A549 (cell line): Measurements from ENCODE around the gene NPW. TPM values are rescaled to one million over a fixed set of nuclear protein-coding genes. Genes with fewer than 3 reads are reported as not detected.

Experiments
- ATAC-seq, 2 experiments: fragments of 200-7000 bp in 1 of 2; fragments of >200 bp in 1 of 2; cut with Nextera tagmentation in 1 of 2; cut with Tn5 transposase in 1 of 2; 3 replicates each; pipeline versions ENCODE4 v1.8.0 to v1.9.1; 2018 to 2020; ENCODE audit warnings: mild to moderate bottlenecking in 1 of 2, moderate library complexity in 1 of 2
- CTCF ChIA-PET: fragments of 300-600 bp; sonication (Branson Sonifier 250); formaldehyde crosslinking; extraction: SDS; loops from one replicate; lab custom pipeline; 2021; ENCODE audit warnings: antibody characterized with exemption, inconsistent platforms; lab: Yijun Ruan, JAX
- POLR2A ChIA-PET: fragments of 350-600 bp; formaldehyde crosslinking; extraction: SDS; loops from one replicate; lab custom pipeline; 2021; ENCODE audit warnings: antibody characterized with exemption, inconsistent platforms; lab: Yijun Ruan, JAX
- DNase-seq, 2 experiments: peaks; one replicate each; pipeline versions ENCODE4 v3.0.0 to v3.0.0-alpha.2; 2011 to 2016; ENCODE audit warnings: low read depth in 1 of 2, low spot score in 1 of 2
- FAIRE-seq: peaks from 2 replicates; lab custom pipeline; 2011; peaks lifted over from hg19 to GRCh38; lab: Jason Lieb, UNC
- H3K27ac ChIP-seq, 2 experiments: fragments of >200 bp; sonication (Bioruptor Twin); formaldehyde crosslinking; 3 replicates each; pipeline ENCODE4 v1.5.1; 2016 to 2017
- H3K4me1 ChIP-seq: fragments of >200 bp; sonication (Bioruptor Twin); formaldehyde crosslinking; 3 replicates; pipeline ENCODE4 v1.6.1; 2016
- H3K4me2 ChIP-seq: fragments of >200 bp; sonication (Bioruptor Twin); formaldehyde crosslinking; 3 replicates; pipeline ENCODE4 v1.6.1; 2016
- H3K4me3 ChIP-seq: fragments of >200 bp; sonication (Bioruptor Twin); formaldehyde crosslinking; 3 replicates; pipeline ENCODE4 v1.5.1; 2016
- H3K9me3 ChIP-seq: fragments of >200 bp; sonication (Bioruptor Twin); formaldehyde crosslinking; 3 replicates; pipeline ENCODE4 v1.6.1; 2016
- BHLHE40 ChIP-seq: IDR thresholded peaks from 2 replicates; pipeline ENCODE4 v1.6.1; 2012; ENCODE audit warnings: low read depth, low read length, inconsistent platforms
- CHD2 ChIP-seq: fragments of 150-350 bp; IDR thresholded peaks from 2 replicates; pipeline ENCODE4 v1.6.1; 2014; ENCODE audit warnings: low read length; ENCODE audit not compliant: partially characterized antibody
- EHF ChIP-seq: fragments of 250-450 bp; sonication (Bioruptor Pico); IDR thresholded peaks from 2 replicates; pipeline ENCODE4 v1.5.0; 2020; ENCODE audit warnings: mild to moderate bottlenecking
- ESRRA ChIP-seq: fragments of 150-350 bp; IDR thresholded peaks from 2 replicates; pipeline ENCODE4 v1.6.1; 2014; ENCODE audit warnings: mild to moderate bottlenecking, low read length, borderline replicate concordance
- FOXS1 ChIP-seq: fragments of 250-450 bp; sonication (Bioruptor Pico); IDR thresholded peaks from 2 replicates; pipeline ENCODE4 v1.5.0; 2020; ENCODE audit warnings: mild to moderate bottlenecking, moderate library complexity
- HDAC2 ChIP-seq: fragments of 200-600 bp; sonication (generic); IDR thresholded peaks from 2 replicates; pipeline ENCODE4 v1.6.1; 2016
- HOXA7 ChIP-seq: fragments of 250-450 bp; sonication (Bioruptor Pico); IDR thresholded peaks from 2 replicates; pipeline ENCODE4 v1.5.0; 2020; ENCODE audit warnings: mild to moderate bottlenecking, moderate library complexity
- HOXB13 ChIP-seq: fragments of 250-450 bp; sonication (Bioruptor Pico); IDR thresholded peaks from 2 replicates; pipeline ENCODE4 v1.5.0; 2020; ENCODE audit warnings: low read depth, mild to moderate bottlenecking, moderate library complexity
- JUN ChIP-seq, 2 experiments: fragments of >200 bp; sonication (Bioruptor Twin); formaldehyde crosslinking; IDR thresholded peaks; 2 replicates in 1 of 2; 3 replicates in 1 of 2; pipeline ENCODE4 v1.6.1; 2016 to 2017
- KDM1A ChIP-seq: fragments of 200-600 bp; sonication (generic); IDR thresholded peaks from 2 replicates; pipeline ENCODE4 v1.6.1; 2016; ENCODE audit warnings: low read depth, mild to moderate bottlenecking
- MAZ ChIP-seq: fragments of 150-350 bp; IDR thresholded peaks from 2 replicates; pipeline ENCODE4 v1.6.1; 2014; ENCODE audit warnings: antibody characterized with exemption, low read depth, low read length, borderline replicate concordance
- NFE2L2 ChIP-seq: fragments of 150-350 bp; conservative IDR thresholded peaks from 2 replicates; pipeline ENCODE4 v1.6.1; 2014; ENCODE audit warnings: low read length
- NPAS2 ChIP-seq: fragments of 250-450 bp; sonication (Bioruptor Pico); IDR thresholded peaks from 2 replicates; pipeline ENCODE4 v1.8.0; 2022; ENCODE audit warnings: mild to moderate bottlenecking, moderate library complexity, borderline replicate concordance
- NR3C1 ChIP-seq: fragments of >200 bp; sonication (Bioruptor Twin); formaldehyde crosslinking; IDR thresholded peaks from 3 replicates; pipeline ENCODE4 v1.6.1; 2017
- RNF2 ChIP-seq: fragments of 200-600 bp; sonication (generic); IDR thresholded peaks from 2 replicates; pipeline ENCODE4 v1.6.1; 2016; ENCODE audit warnings: low read depth, mild to moderate bottlenecking, antibody characterized with exemption, moderate library complexity, borderline replicate concordance
- TFCP2L1 ChIP-seq: fragments of 250-450 bp; sonication (Bioruptor Pico); IDR thresholded peaks from 2 replicates; pipeline ENCODE4 v1.5.0; 2021; ENCODE audit warnings: mild to moderate bottlenecking
- ZFP36 ChIP-seq: fragments of 450-650 bp; IDR thresholded peaks from 2 replicates; pipeline ENCODE4 v1.6.1; 2014; ENCODE audit warnings: borderline replicate concordance; ENCODE audit not compliant: partially characterized antibody
- ZNF302 ChIP-seq: fragments of 250-450 bp; sonication (Bioruptor Pico); IDR thresholded peaks from 2 replicates; pipeline ENCODE4 v1.9.0; 2021; ENCODE audit warnings: inconsistent platforms, mild to moderate bottlenecking, moderate library complexity
- WGBS: methylation state at CpG from one replicate; pipeline ENCODE4 v1.1.6; 2017; ENCODE audit errors: missing lambda C conversion rate; 5-methylcytosine and 5-hydroxymethylcytosine counted together
- polyA plus RNA-seq, 4 experiments: library from polyadenylated mRNA; depleted of rRNA in 3 of 4; stranded (reverse); fragments of >200 nt; fragmentation: RNase III in 1 of 4; extraction: RNeasy Plus Mini Kit Qiagen cat#74134 plus additional on column Dnase treatment in 1 of 4; gene quantifications; 2 replicates in 3 of 4; 3 replicates in 1 of 4; pipeline ENCODE4 v1.2.3, GENCODE V29; 2011 to 2017
- TF ChIP-seq, protein P1 (sequence below): fragments of >200 bp; sonication (Bioruptor Twin); formaldehyde crosslinking; IDR thresholded peaks from 3 replicates; pipeline ENCODE4 v1.6.1; 2016
- TF ChIP-seq, protein P2 (sequence below): fragments of 250-450 bp; sonication (Bioruptor Pico); IDR thresholded peaks from 2 replicates; pipeline ENCODE4 v1.5.0; 2021; ENCODE audit warnings: mild to moderate bottlenecking, moderate library complexity, borderline replicate concordance
- TF ChIP-seq, protein P3 (sequence below): fragments of >200 bp; sonication (Bioruptor Twin); formaldehyde crosslinking; IDR thresholded peaks from 3 replicates; pipeline ENCODE4 v1.5.1; 2016
- TF ChIP-seq, protein P4 (sequence below): fragments of 200-600 bp; sonication (generic); IDR thresholded peaks from 2 replicates; pipeline ENCODE4 v1.6.1; 2016; ENCODE audit warnings: antibody characterized with exemption, mild to moderate bottlenecking, moderate library complexity
- TF ChIP-seq, protein P5 (sequence below): IDR thresholded peaks from 2 replicates; pipeline ENCODE4 v1.6.1; 2012
- TF ChIP-seq, protein P6 (sequence below): fragments of 150-350 bp; IDR thresholded peaks from 2 replicates; pipeline ENCODE4 v1.6.1; 2014; ENCODE audit warnings: low read depth, mild to moderate bottlenecking, low read length

Gene NPW
- polyA plus RNA-seq, 2 of the 4 experiments (the other 2 are of a cell fraction), result 0.26 to 1.0 TPM

DNA sequence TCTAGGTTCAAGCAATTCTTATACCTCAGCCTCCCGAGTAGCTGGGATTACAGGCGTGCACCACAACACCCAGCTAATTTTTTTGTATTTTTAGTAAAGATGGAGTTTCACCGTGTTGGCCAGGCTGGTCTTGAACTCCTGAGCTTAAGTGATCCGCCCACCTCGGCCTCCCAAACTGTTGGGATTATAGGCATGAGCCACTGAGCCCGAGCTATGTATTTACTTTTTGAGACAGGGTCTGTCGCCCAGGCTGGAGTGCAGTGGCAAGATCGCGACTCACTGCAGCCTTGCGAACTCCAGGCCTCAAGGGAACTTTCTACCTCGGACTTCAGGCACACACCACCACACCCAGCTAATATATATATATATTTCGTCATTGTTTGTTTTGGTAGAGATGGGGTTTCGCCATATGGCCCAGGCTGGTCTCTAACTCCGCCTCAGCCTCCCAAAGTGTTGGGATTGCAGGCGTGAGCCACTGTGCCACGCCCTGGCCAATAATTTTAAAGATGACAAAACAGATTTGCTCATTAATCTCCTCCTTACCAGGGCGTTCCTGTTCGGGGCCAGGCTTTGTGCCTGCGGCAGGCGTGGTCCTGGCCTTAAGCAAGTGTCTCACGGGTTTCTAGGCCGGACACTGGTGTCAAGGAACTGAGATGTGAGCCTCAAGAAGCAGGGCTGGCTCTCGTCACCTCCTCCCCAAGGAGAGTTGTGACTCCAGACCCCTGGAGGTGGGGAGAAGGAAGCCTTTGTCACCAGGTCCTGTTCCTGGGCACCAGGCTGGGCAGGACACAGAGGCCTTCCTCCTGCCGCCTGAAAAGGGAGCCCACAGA is 4.3 kb upstream of the NPW start (continued):
- TF ChIP-seq ZFP36 (no peak), NPAS2 (CRISPR knock-in tag) (no peak), NR3C1 (no peak), BHLHE40 (no peak), MAZ (no peak), NFE2L2 (no peak), FOXS1 (CRISPR knock-in tag) (no peak), CHD2 (no peak), HDAC2 (no peak), RNF2 (no peak), ESRRA (no peak), TFCP2L1 (CRISPR knock-in tag) (0 out of 2 replicates have a peak, but pooled peaks have one; percentile 68)
- TF ChIP-seq, protein P1, sequence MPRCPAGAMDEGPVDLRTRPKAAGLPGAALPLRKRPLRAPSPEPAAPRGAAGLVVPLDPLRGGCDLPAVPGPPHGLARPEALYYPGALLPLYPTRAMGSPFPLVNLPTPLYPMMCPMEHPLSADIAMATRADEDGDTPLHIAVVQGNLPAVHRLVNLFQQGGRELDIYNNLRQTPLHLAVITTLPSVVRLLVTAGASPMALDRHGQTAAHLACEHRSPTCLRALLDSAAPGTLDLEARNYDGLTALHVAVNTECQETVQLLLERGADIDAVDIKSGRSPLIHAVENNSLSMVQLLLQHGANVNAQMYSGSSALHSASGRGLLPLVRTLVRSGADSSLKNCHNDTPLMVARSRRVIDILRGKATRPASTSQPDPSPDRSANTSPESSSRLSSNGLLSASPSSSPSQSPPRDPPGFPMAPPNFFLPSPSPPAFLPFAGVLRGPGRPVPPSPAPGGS, result no peak
- TF ChIP-seq, protein P2, sequence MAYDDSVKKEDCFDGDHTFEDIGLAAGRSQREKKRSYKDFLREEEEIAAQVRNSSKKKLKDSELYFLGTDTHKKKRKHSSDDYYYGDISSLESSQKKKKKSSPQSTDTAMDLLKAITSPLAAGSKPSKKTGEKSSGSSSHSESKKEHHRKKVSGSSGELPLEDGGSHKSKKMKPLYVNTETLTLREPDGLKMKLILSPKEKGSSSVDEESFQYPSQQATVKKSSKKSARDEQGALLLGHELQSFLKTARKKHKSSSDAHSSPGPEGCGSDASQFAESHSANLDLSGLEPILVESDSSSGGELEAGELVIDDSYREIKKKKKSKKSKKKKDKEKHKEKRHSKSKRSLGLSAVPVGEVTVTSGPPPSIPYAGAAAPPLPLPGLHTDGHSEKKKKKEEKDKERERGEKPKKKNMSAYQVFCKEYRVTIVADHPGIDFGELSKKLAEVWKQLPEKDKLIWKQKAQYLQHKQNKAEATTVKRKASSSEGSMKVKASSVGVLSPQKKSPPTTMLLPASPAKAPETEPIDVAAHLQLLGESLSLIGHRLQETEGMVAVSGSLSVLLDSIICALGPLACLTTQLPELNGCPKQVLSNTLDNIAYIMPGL, result no peak
- TF ChIP-seq, protein P3, sequence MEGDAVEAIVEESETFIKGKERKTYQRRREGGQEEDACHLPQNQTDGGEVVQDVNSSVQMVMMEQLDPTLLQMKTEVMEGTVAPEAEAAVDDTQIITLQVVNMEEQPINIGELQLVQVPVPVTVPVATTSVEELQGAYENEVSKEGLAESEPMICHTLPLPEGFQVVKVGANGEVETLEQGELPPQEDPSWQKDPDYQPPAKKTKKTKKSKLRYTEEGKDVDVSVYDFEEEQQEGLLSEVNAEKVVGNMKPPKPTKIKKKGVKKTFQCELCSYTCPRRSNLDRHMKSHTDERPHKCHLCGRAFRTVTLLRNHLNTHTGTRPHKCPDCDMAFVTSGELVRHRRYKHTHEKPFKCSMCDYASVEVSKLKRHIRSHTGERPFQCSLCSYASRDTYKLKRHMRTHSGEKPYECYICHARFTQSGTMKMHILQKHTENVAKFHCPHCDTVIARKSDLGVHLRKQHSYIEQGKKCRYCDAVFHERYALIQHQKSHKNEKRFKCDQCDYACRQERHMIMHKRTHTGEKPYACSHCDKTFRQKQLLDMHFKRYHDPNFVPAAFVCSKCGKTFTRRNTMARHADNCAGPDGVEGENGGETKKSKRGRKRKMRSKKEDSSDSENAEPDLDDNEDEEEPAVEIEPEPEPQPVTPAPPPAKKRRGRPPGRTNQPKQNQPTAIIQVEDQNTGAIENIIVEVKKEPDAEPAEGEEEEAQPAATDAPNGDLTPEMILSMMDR, result no peak
- TF ChIP-seq, protein P4, sequence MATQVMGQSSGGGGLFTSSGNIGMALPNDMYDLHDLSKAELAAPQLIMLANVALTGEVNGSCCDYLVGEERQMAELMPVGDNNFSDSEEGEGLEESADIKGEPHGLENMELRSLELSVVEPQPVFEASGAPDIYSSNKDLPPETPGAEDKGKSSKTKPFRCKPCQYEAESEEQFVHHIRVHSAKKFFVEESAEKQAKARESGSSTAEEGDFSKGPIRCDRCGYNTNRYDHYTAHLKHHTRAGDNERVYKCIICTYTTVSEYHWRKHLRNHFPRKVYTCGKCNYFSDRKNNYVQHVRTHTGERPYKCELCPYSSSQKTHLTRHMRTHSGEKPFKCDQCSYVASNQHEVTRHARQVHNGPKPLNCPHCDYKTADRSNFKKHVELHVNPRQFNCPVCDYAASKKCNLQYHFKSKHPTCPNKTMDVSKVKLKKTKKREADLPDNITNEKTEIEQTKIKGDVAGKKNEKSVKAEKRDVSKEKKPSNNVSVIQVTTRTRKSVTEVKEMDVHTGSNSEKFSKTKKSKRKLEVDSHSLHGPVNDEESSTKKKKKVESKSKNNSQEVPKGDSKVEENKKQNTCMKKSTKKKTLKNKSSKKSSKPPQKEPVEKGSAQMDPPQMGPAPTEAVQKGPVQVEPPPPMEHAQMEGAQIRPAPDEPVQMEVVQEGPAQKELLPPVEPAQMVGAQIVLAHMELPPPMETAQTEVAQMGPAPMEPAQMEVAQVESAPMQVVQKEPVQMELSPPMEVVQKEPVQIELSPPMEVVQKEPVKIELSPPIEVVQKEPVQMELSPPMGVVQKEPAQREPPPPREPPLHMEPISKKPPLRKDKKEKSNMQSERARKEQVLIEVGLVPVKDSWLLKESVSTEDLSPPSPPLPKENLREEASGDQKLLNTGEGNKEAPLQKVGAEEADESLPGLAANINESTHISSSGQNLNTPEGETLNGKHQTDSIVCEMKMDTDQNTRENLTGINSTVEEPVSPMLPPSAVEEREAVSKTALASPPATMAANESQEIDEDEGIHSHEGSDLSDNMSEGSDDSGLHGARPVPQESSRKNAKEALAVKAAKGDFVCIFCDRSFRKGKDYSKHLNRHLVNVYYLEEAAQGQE, result no peak
- TF ChIP-seq, protein P5, sequence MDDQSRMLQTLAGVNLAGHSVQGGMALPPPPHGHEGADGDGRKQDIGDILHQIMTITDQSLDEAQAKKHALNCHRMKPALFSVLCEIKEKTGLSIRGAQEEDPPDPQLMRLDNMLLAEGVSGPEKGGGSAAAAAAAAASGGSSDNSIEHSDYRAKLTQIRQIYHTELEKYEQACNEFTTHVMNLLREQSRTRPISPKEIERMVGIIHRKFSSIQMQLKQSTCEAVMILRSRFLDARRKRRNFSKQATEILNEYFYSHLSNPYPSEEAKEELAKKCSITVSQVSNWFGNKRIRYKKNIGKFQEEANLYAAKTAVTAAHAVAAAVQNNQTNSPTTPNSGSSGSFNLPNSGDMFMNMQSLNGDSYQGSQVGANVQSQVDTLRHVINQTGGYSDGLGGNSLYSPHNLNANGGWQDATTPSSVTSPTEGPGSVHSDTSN, result no peak
- TF ChIP-seq, all 56 proteins: peak for 11

DNA sequence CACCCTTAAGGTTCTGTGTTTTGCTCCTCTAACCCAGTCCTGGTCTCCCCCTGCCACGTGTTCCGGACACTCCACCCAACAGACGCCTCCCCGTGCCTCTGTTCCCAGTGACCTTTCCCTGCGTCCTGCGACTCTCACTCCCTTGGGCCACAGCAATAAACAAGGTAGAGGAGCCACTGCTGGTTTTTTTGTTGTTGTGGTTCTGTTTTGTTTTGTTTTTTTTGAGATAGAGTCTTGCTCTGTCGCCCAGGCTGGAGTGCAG is 3.7 kb upstream of the NPW start:
- no peak for FAIRE-seq
- no peak; a peak in 2 of 6 replicates for ATAC-seq
- WGBS, result 54% methylated on average over 7 of the region's 7 CpGs
- 0 out of 3 replicates have a peak overlapping the region, but pooled peaks have one; percentile 8 for H3K4me3 ChIP-seq
- H3K27ac ChIP-seq, result peak overlapping the region; percentile 93 to 94
- H3K4me1 ChIP-seq, result peaks cover 29% of the 10 kb centered on the region
- no peaks in the 10 kb centered on the region for H3K9me3 ChIP-seq
- no peak for TF ChIP-seq JUN (IDR thresholded peaks at IDR 0.05)
- TF ChIP-seq TFCP2L1 (CRISPR knock-in tag), result no peak
- TF ChIP-seq KDM1A, result no peak
- TF ChIP-seq EHF (CRISPR knock-in tag), result peak; percentile 86
- 0 out of 2 replicates have a peak, but pooled peaks have one; percentile 36 for TF ChIP-seq HOXA7 (CRISPR knock-in tag)
- 0 out of 2 replicates have a peak, but pooled peaks have one; percentile 47 for TF ChIP-seq HOXB13 (CRISPR knock-in tag)
- TF ChIP-seq, protein P6, sequence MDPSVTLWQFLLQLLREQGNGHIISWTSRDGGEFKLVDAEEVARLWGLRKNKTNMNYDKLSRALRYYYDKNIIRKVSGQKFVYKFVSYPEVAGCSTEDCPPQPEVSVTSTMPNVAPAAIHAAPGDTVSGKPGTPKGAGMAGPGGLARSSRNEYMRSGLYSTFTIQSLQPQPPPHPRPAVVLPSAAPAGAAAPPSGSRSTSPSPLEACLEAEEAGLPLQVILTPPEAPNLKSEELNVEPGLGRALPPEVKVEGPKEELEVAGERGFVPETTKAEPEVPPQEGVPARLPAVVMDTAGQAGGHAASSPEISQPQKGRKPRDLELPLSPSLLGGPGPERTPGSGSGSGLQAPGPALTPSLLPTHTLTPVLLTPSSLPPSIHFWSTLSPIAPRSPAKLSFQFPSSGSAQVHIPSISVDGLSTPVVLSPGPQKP, result no peak
- TF ChIP-seq ZNF302 (CRISPR knock-in tag), result peak; percentile 58; the same call in 1 of the 2 replicates
- ChIA-PET POLR2A (interaction anchor here (1.1 to 2.3 kb wide), 2 partner anchors 51 to 140 kb away, joined by 4 to 9 read pairs; partner anchors contain the start of genes RPS2 and TRAF7), CTCF (interaction anchor here (0.6 to 2.3 kb wide), 12 partner anchors 9 to 218 kb away, joined by 3 to 15 read pairs (median 6); partner anchors contain the start of gene NHERF2)
- peak overlapping the region; percentile 74 for H3K4me2 ChIP-seq
- DNase-seq, result no peak
